Panc1 (cell line): ENCODE results near the gene TPI1.
"Not testable (repeated sequence)": the region's sequence is repeated elsewhere in the genome, so short reads cannot be mapped to it uniquely, and the experiment has no call there.

Experiments used
- SIN3A ChIP-seq: IDR thresholded peaks from 2 replicates; pipeline ENCODE4 v1.6.1; 2012; ENCODE audit warnings: low read depth, mild to moderate bottlenecking, low read length, moderate library complexity, borderline replicate concordance; ENCODE audit not compliant: insufficient read depth
- TF ChIP-seq, protein P1 (sequence below): fragments of 450-650 bp; IDR thresholded peaks from 2 replicates; pipeline ENCODE4 v1.5.1; 2017; ENCODE audit warnings: mild to moderate bottlenecking

- TF ChIP-seq, protein P1, sequence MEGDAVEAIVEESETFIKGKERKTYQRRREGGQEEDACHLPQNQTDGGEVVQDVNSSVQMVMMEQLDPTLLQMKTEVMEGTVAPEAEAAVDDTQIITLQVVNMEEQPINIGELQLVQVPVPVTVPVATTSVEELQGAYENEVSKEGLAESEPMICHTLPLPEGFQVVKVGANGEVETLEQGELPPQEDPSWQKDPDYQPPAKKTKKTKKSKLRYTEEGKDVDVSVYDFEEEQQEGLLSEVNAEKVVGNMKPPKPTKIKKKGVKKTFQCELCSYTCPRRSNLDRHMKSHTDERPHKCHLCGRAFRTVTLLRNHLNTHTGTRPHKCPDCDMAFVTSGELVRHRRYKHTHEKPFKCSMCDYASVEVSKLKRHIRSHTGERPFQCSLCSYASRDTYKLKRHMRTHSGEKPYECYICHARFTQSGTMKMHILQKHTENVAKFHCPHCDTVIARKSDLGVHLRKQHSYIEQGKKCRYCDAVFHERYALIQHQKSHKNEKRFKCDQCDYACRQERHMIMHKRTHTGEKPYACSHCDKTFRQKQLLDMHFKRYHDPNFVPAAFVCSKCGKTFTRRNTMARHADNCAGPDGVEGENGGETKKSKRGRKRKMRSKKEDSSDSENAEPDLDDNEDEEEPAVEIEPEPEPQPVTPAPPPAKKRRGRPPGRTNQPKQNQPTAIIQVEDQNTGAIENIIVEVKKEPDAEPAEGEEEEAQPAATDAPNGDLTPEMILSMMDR, result not testable (repeated sequence)
- TF ChIP-seq SIN3A, result not testable (repeated sequence)
Observed at GRCh38 chr12:6870304-6870703, 3.0 kb downstream of the TPI1 start.
